GM21526 (cell line): ENCODE data around the gene CACNA1D.
"Not testable (repeated sequence)": the region's sequence is repeated elsewhere in the genome, so short reads cannot be mapped to it uniquely, and the experiment has no call there.

Experiments
- ATAC-seq: cut with Tn5 transposase; IDR thresholded peaks from one replicate; pipeline ENCODE4 v1.9.1; 2021; ENCODE audit warnings: moderate library complexity; ENCODE audit not compliant: unreplicated experiment, low FRiP score

The CACNA1D gene

GRCh38 chr3:53570081-53570480, 75.7 kb downstream of the CACNA1D start:
- no peak for ATAC-seq

- ATAC-seq = no peak
Observed at GRCh38 chr3:53570709-53571108, 76.3 kb downstream of the CACNA1D start.

GRCh38 chr3:53571264-53571663, 76.9 kb downstream of the CACNA1D start:
- ATAC-seq = no peak

GRCh38 chr3:53572184-53572583, 77.8 kb downstream of the CACNA1D start:
- not testable (repeated sequence) for ATAC-seq

- ATAC-seq = no peak
Observed at GRCh38 chr3:53577506-53577905, 83.1 kb downstream of the CACNA1D start.

- ATAC-seq = no peak
Observed at GRCh38 chr3:53579636-53580035, 85.2 kb downstream of the CACNA1D start.

- no peak for ATAC-seq
Observed at GRCh38 chr3:53581671-53582070, 87.3 kb downstream of the CACNA1D start.

GRCh38 chr3:53583161-53583690, 88.8 kb downstream of the CACNA1D start:
- ATAC-seq = no peak

GRCh38 chr3:53585049-53585448, 90.6 kb downstream of the CACNA1D start:
- ATAC-seq = no peak

GRCh38 chr3:53585627-53586026, 91.2 kb downstream of the CACNA1D start:
- no peak for ATAC-seq

- ATAC-seq = no peak
Observed at GRCh38 chr3:53588122-53588521, 93.7 kb downstream of the CACNA1D start.

GRCh38 chr3:53589201-53589600, 94.8 kb downstream of the CACNA1D start:
- no peak for ATAC-seq

GRCh38 chr3:53589806-53590205, 95.4 kb downstream of the CACNA1D start:
- ATAC-seq = no peak

- no peak for ATAC-seq
Observed at GRCh38 chr3:53590606-53591005, 96.2 kb downstream of the CACNA1D start.

- no peak for ATAC-seq
Observed at GRCh38 chr3:53591646-53592045, 97.2 kb downstream of the CACNA1D start.

GRCh38 chr3:53592862-53593261, 98.5 kb downstream of the CACNA1D start:
- ATAC-seq = no peak

GRCh38 chr3:53593611-53594010, 99.2 kb downstream of the CACNA1D start:
- no peak for ATAC-seq

GRCh38 chr3:53594276-53594675, 99.9 kb downstream of the CACNA1D start:
- ATAC-seq = no peak

- no peak for ATAC-seq
Observed at GRCh38 chr3:53595660-53596059, 101.2 kb downstream of the CACNA1D start.

GRCh38 chr3:53597136-53597915, 102.9 kb downstream of the CACNA1D start:
- ATAC-seq = no peak

- ATAC-seq = no peak
Observed at GRCh38 chr3:53599771-53600170, 105.4 kb downstream of the CACNA1D start.

GRCh38 chr3:53602866-53603265, 108.5 kb downstream of the CACNA1D start:
- ATAC-seq = no peak
